H1 (cell line): ENCODE results near the gene VIPR2. TPM values are rescaled to one million over a fixed set of nuclear protein-coding genes. Genes with fewer than 3 reads are reported as not detected.

Source experiments
- CTCF ChIA-PET: fragments of 300-600 bp; sonication (Branson Sonifier 250); formaldehyde crosslinking; loops from one replicate; lab custom pipeline; 2021; ENCODE audit not compliant: partially characterized antibody; lab: Charles Lee
- POLR2A ChIA-PET: fragments of 300-600 bp; sonication (Branson Sonifier 250); formaldehyde crosslinking; loops from one replicate; lab custom pipeline; 2021; ENCODE audit warnings: inconsistent platforms; ENCODE audit not compliant: partially characterized antibody; lab: Charles Lee
- DNase-seq, 2 experiments: peaks; one replicate each; pipeline versions ENCODE4 v3.0.0 to v3.0.0-alpha.2; 2010 to 2022; ENCODE audit warnings: low spot score in 2 of 2, low read depth in 1 of 2, mixed read lengths in 1 of 2
- FAIRE-seq: peaks from 2 replicates; lab custom pipeline; 2011; peaks lifted over from hg19 to GRCh38; lab: Jason Lieb, UNC
- H2AFZ ChIP-seq: 2 replicates; pipeline ENCODE4 v1.8.1; 2012; ENCODE audit warnings: low read length, inconsistent platforms
- H2AK5ac ChIP-seq: 2 replicates; pipeline ENCODE4 v1.6.1; 2013; ENCODE audit warnings: low read depth, low read length
- H2BK120ac ChIP-seq: replicated peaks from 2 replicates; pipeline ENCODE3; 2013; ENCODE audit warnings: low read depth, low read length, inconsistent platforms
- H2BK12ac ChIP-seq: 2 replicates; pipeline ENCODE4 v1.6.1; 2013; ENCODE audit warnings: low read depth, low read length
- H2BK15ac ChIP-seq: 2 replicates; pipeline ENCODE4 v1.6.1; 2013; ENCODE audit warnings: low read length
- H2BK20ac ChIP-seq: 2 replicates; pipeline ENCODE4 v1.6.1; 2013; ENCODE audit warnings: low read length
- H2BK5ac ChIP-seq: 2 replicates; pipeline ENCODE4 v1.6.1; 2013; ENCODE audit warnings: low read depth, low read length
- H3K14ac ChIP-seq: 2 replicates; pipeline ENCODE4 v1.6.1; 2013; ENCODE audit warnings: inconsistent platforms; ENCODE audit not compliant: insufficient read length
- H3K18ac ChIP-seq: 2 replicates; pipeline ENCODE4 v1.6.1; 2013; ENCODE audit warnings: low read length; ENCODE audit errors: extremely low read depth
- H3K23ac ChIP-seq: 2 replicates; pipeline ENCODE4 v1.6.1; 2013; ENCODE audit warnings: inconsistent platforms; ENCODE audit not compliant: insufficient read length
- H3K23me2 ChIP-seq: 2 replicates; pipeline ENCODE4 v1.6.1; 2013; ENCODE audit warnings: low read depth, low read length
- H3K27ac ChIP-seq: 2 replicates; pipeline ENCODE4 v1.6.1; 2011; ENCODE audit warnings: low read depth, low read length, inconsistent platforms
- H3K27me3 ChIP-seq, 4 experiments: replicated peaks in 1 of 4; 1 replicate in 1 of 4; 2 replicates in 3 of 4; pipeline versions ENCODE4 v1.6.1 to v1.8.1; 2011 to 2013; ENCODE audit warnings: low read length in 3 of 4, mild to moderate bottlenecking in 3 of 4, inconsistent platforms in 2 of 4, mixed read lengths in 2 of 4, moderate library complexity in 1 of 4; ENCODE audit not compliant: control insufficient read depth in 3 of 4, insufficient read depth in 3 of 4; ENCODE audit errors: extremely low read depth in 1 of 4
- H3K36me3 ChIP-seq, 4 experiments: 2 replicates each; pipeline versions ENCODE4 v1.6.1 to v1.8.1; 2011 to 2013; ENCODE audit warnings: mild to moderate bottlenecking in 4 of 4, low read length in 3 of 4, moderate library complexity in 2 of 4, control low read depth in 1 of 4, inconsistent platforms in 1 of 4; ENCODE audit not compliant: insufficient read depth in 4 of 4, control insufficient read depth in 2 of 4
- H3K4ac ChIP-seq: replicated peaks from 2 replicates; pipeline ENCODE3; 2013; ENCODE audit warnings: low read length, low read depth, mixed read lengths, inconsistent platforms; ENCODE audit not compliant: insufficient read length
- H3K4me1 ChIP-seq, 4 experiments: replicated peaks in 1 of 4; 1 replicate in 1 of 4; 2 replicates in 3 of 4; pipeline versions ENCODE4 v1.6.1 to v1.8.1; 2011 to 2013; ENCODE audit warnings: low read length in 3 of 4, inconsistent platforms in 2 of 4, mixed read lengths in 1 of 4; ENCODE audit not compliant: insufficient read depth in 4 of 4, control insufficient read depth in 3 of 4
- H3K4me2 ChIP-seq, 2 experiments: 2 replicates each; pipeline versions ENCODE4 v1.6.1 to v1.8.1; 2011 to 2013; ENCODE audit warnings: low read depth in 2 of 2, low read length in 2 of 2, control low read depth in 1 of 2, inconsistent platforms in 1 of 2, mild to moderate bottlenecking in 1 of 2; ENCODE audit not compliant: insufficient read depth in 1 of 2
- H3K4me3 ChIP-seq, 4 experiments: fragments of 200-600, 300-600 bp in 1 of 4; sonication (generic), shearing (Covaris generic), sonication (Bioruptor Twin) in 1 of 4; 2 replicates each; pipeline versions ENCODE4 v1.5.1 to v1.8.1; 2011 to 2016; ENCODE audit warnings: low read length in 4 of 4, low read depth in 3 of 4, control low read depth in 2 of 4, inconsistent platforms in 2 of 4, mild to moderate bottlenecking in 2 of 4, mixed read lengths in 1 of 4, moderate library complexity in 1 of 4; ENCODE audit not compliant: insufficient read depth in 2 of 4; ENCODE audit errors: extremely low read depth in 1 of 4
- H3K56ac ChIP-seq: replicated peaks from 2 replicates; pipeline ENCODE3; 2013; ENCODE audit warnings: low read depth, mild to moderate bottlenecking, mixed read lengths, low read length, inconsistent platforms; ENCODE audit not compliant: insufficient read length
- H3K79me1 ChIP-seq: 2 replicates; pipeline ENCODE4 v1.6.1; 2013; ENCODE audit warnings: low read depth, low read length, control low read depth
- H3K79me2 ChIP-seq, 2 experiments: 2 replicates each; pipeline versions ENCODE4 v1.6.1 to v1.8.1; 2012 to 2013; ENCODE audit warnings: low read length in 2 of 2, mild to moderate bottlenecking in 2 of 2, inconsistent platforms in 1 of 2; ENCODE audit not compliant: insufficient read depth in 2 of 2, control insufficient read depth in 1 of 2
- H3K9ac ChIP-seq, 4 experiments: replicated peaks in 1 of 4; 1 replicate in 1 of 4; 2 replicates in 3 of 4; pipeline versions ENCODE4 v1.6.1 to v1.8.1; 2011 to 2013; ENCODE audit warnings: low read depth in 3 of 4, low read length in 3 of 4, control low read depth in 2 of 4, mild to moderate bottlenecking in 2 of 4, moderate library complexity in 2 of 4, inconsistent platforms in 1 of 4; ENCODE audit errors: extremely low read depth in 1 of 4
- H3K9me3 ChIP-seq, 2 experiments: 2 replicates each; pipeline versions ENCODE4 v1.6.1 to v1.8.1; 2012 to 2013; ENCODE audit warnings: mild to moderate bottlenecking in 2 of 2, moderate library complexity in 2 of 2, control low read depth in 1 of 2, inconsistent platforms in 1 of 2, low read depth in 1 of 2, low read length in 1 of 2, mixed read lengths in 1 of 2; ENCODE audit not compliant: insufficient read depth in 2 of 2
- H4K20me1 ChIP-seq, 2 experiments: replicated peaks in 1 of 2; 2 replicates each; pipeline versions ENCODE3 to v1.8.1; 2011 to 2013; ENCODE audit warnings: inconsistent platforms in 2 of 2, low read length in 2 of 2, mild to moderate bottlenecking in 1 of 2; ENCODE audit not compliant: insufficient read depth in 2 of 2, control insufficient read depth in 1 of 2
- H4K5ac ChIP-seq: 2 replicates; pipeline ENCODE4 v1.6.1; 2013; ENCODE audit warnings: low read length, low read depth, mixed read lengths, inconsistent platforms; ENCODE audit not compliant: insufficient read length
- H4K8ac ChIP-seq: 2 replicates; pipeline ENCODE4 v1.8.0; 2013; ENCODE audit warnings: mild to moderate bottlenecking, moderate library complexity, low read length, inconsistent platforms; ENCODE audit not compliant: insufficient read depth; ENCODE audit errors: extremely low read depth
- H4K91ac ChIP-seq: replicated peaks from 2 replicates; pipeline ENCODE3; 2013; ENCODE audit warnings: low read length, mixed read lengths, inconsistent platforms; ENCODE audit not compliant: insufficient read length
- CBX5 ChIP-seq: fragments of 300-800, 300-1000 bp; sonication (generic); IDR thresholded peaks from 2 replicates; pipeline ENCODE4 v1.7.1; 2016; ENCODE audit warnings: antibody characterized with exemption, low read length, low read depth
- CBX8 ChIP-seq: fragments of 300-800, 300-1000 bp; sonication (generic); IDR thresholded peaks from 2 replicates; pipeline ENCODE4 v1.7.1; 2016; ENCODE audit warnings: low read depth, low read length, borderline replicate concordance
- CREB1 ChIP-seq: IDR thresholded peaks from 2 replicates; pipeline ENCODE4 v1.6.1; 2012; ENCODE audit warnings: inconsistent platforms
- GABPA ChIP-seq: IDR thresholded peaks from 2 replicates; pipeline ENCODE4 v1.6.1; 2011; ENCODE audit warnings: mild to moderate bottlenecking, low read length, moderate library complexity, borderline replicate concordance; ENCODE audit not compliant: insufficient read depth
- JUN ChIP-seq: IDR thresholded peaks from 2 replicates; pipeline ENCODE4 v1.6.1; 2011; ENCODE audit warnings: low read depth, mild to moderate bottlenecking, improper control_type of control experiment, low read length
- KDM5A ChIP-seq: fragments of 200-600 bp; IDR thresholded peaks from 2 replicates; pipeline ENCODE4 v1.7.1; 2012; ENCODE audit warnings: mild to moderate bottlenecking, low read length, inconsistent platforms, mixed read lengths
- POU5F1 ChIP-seq: IDR thresholded peaks from 2 replicates; pipeline ENCODE4 v1.6.1; 2011; ENCODE audit warnings: low read depth, mild to moderate bottlenecking, low read length, moderate library complexity
- RAD21 ChIP-seq, 2 experiments: IDR thresholded peaks in 1 of 2; conservative IDR thresholded peaks in 1 of 2; 2 replicates each; pipeline ENCODE4 v1.6.1; 2011; ENCODE audit warnings: low read depth in 2 of 2, low read length in 2 of 2, improper control_type of control experiment in 1 of 2, inconsistent platforms in 1 of 2, mild to moderate bottlenecking in 1 of 2, moderate library complexity in 1 of 2
- RBBP5 ChIP-seq: IDR thresholded peaks from 2 replicates; pipeline ENCODE4 v1.7.1; 2012; ENCODE audit warnings: low read depth, mild to moderate bottlenecking, inconsistent platforms, low read length, moderate library complexity, borderline replicate concordance
- SAP30 ChIP-seq: fragments of 300-600 bp; sonication (generic); IDR thresholded peaks from 2 replicates; pipeline ENCODE4 v1.7.1; 2012; ENCODE audit warnings: low read length, moderate library complexity, mild to moderate bottlenecking, inconsistent platforms; ENCODE audit not compliant: insufficient read depth, insufficient replicate concordance
- SIRT6 ChIP-seq: IDR thresholded peaks from one replicate; pipeline ENCODE4 v1.7.1; 2012; ENCODE audit warnings: low read length, inconsistent platforms
- SIX5 ChIP-seq: IDR thresholded peaks from 2 replicates; pipeline ENCODE4 v1.6.1; 2011; ENCODE audit warnings: mild to moderate bottlenecking, low read depth, low read length
- SP1 ChIP-seq: IDR thresholded peaks from 2 replicates; pipeline ENCODE4 v1.6.1; 2011; ENCODE audit warnings: low read depth, low read length
- TAF1 ChIP-seq: IDR thresholded peaks from 2 replicates; pipeline ENCODE4 v1.6.1; 2011; ENCODE audit warnings: mild to moderate bottlenecking, low read depth, low read length
- TBP ChIP-seq: IDR thresholded peaks from 2 replicates; pipeline ENCODE4 v1.6.1; 2011; ENCODE audit warnings: low read depth, low read length, improper control_type of control experiment
- TCF12 ChIP-seq: IDR thresholded peaks from 2 replicates; pipeline ENCODE4 v1.6.1; 2011; ENCODE audit warnings: low read depth, mild to moderate bottlenecking, low read length
- WGBS, 2 experiments: shearing (Covaris generic) in 1 of 2; methylation state at CpG; one replicate each; pipeline versions ENCODE4 v1.1.6 to v1.1.7; 2013 to 2015; ENCODE audit warnings: low lambda C conversion rate in 2 of 2, mixed read lengths in 2 of 2, inconsistent platforms in 1 of 2, low coverage in 1 of 2, missing lambda C conversion rate in 1 of 2; ENCODE audit not compliant: insufficient replicate concordance in 2 of 2, insufficient coverage in 1 of 2, insufficient read length in 1 of 2; ENCODE audit errors: extremely low coverage in 1 of 2, missing lambda C conversion rate in 1 of 2; 5-methylcytosine and 5-hydroxymethylcytosine counted together
- polyA plus RNA-seq, 7 experiments: library from polyadenylated mRNA; depleted of rRNA in 3 of 7; stranded (reverse) in 5 of 7; unstranded in 2 of 7; fragments of >200 nt in 5 of 7; fragments of 200-250 nt in 2 of 7; gene quantifications; 1 replicate in 5 of 7; 2 replicates in 1 of 7; 4 replicates in 1 of 7; pipeline versions ENCODE4 v1.2.1 to v1.2.3, GENCODE V29; 2011 to 2013; ENCODE audit warnings: missing spikeins in 2 of 7, mixed read lengths in 2 of 7
- total RNA-seq: library from RNA; stranded (reverse); fragmentation: NEBNext Ultra II Directional; extraction: Animal tissue kit (Norgen Biotek cat#: 25700); gene quantifications from 2 replicates; pipeline ENCODE4 v1.2.1, GENCODE V29; 2021

The VIPR2 gene
- total and polyA plus RNA-seq, 2 of the 8 experiments (the other 6 are each of a cell fraction or from before 2014, with no cell fraction given), result 2.4 to 6.3 TPM

DNA sequence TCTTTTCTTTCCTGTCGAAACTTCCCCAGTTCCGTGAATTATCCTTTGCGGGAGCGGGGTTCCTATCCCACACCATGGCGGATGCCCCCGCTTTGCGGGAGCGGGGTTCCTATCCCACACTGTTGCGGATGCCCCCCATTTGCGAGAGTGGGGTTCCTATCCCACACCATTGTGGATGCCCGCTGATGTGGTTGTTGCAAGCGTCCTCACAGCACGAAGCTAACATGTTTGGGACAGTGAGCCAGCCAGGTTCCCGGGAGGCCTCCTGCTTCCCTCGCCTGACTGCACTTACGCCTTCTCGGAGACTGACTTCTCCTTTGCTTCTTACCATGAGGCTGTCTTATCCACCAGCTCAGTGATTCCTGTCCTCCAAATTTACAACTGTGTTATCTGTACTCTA is 134.7 kb downstream of the VIPR2 start:
- Histone ChIP-seq H2BK20ac (no peak overlapping the region), H3K4me2 (no peak overlapping the region), H3K9ac (no peak overlapping the region), H3K4me3 (no peak overlapping the region), H3K36me3 (no peaks in the 10 kb centered on the region), H4K91ac (no peak overlapping the region), H4K20me1 (no peaks in the 10 kb centered on the region), H3K14ac (no peak overlapping the region), H3K27me3 (no peaks in the 10 kb centered on the region), H2BK120ac (no peak overlapping the region), H3K27ac (no peak overlapping the region), H3K23ac (no peak overlapping the region), H3K4ac (no peak overlapping the region), H3K4me1 (peaks cover 0 to 2% (median 0%) of the 10 kb centered on the region in 4 experiments; a peak in 1 of 7 replicates), H3K56ac (no peak overlapping the region), H3K9me3 (no peaks in the 10 kb centered on the region), H3K79me1 (no peaks in the 10 kb centered on the region), H4K5ac (no peak overlapping the region), H2BK12ac (0 out of 2 replicates have a peak overlapping the region, but pooled peaks have one; percentile 27), H4K8ac (no peak overlapping the region), H3K79me2 (no peaks in the 10 kb centered on the region), H3K23me2 (peaks cover 5% of the 10 kb centered on the region; the same call in 1 of the 2 replicates), H2BK15ac (no peak overlapping the region), H2AFZ (no peak overlapping the region), H2BK5ac (no peak overlapping the region), H3K18ac (no peak overlapping the region), H2AK5ac (no peak overlapping the region)
- DNase-seq (no peak), FAIRE-seq (no peak)
- ChIA-PET POLR2A (no interaction called here), CTCF (interaction anchor here (1.1 to 1.7 kb wide), 4 partner anchors 10 to 33 kb away, joined by 3 to 5 read pairs (median 4); no protein-coding TSS in a partner anchor)
- TF ChIP-seq CBX5, result no peak
- no peak for TF ChIP-seq SAP30
- no peak for TF ChIP-seq KDM5A
- TF ChIP-seq TAF1, result no peak
- TF ChIP-seq JUN, result no peak
- TF ChIP-seq TCF12, result no peak
- TF ChIP-seq SIX5, result no peak
- no peak for TF ChIP-seq SIRT6
- TF ChIP-seq SP1, result no peak
- no peak for TF ChIP-seq TBP
- no peak for TF ChIP-seq RBBP5
- TF ChIP-seq CBX8, result no peak
- no peak for TF ChIP-seq GABPA
- no peak for TF ChIP-seq POU5F1
- no peak for TF ChIP-seq RAD21 (IDR thresholded peaks at IDR 0.05 in 1 of 2, conservative IDR thresholded peaks at IDR 0.05 in 1 of 2; ENCODE audit: low read depth in 2 of 2, low read length in 2 of 2)
- TF ChIP-seq CREB1, result no peak
- 92% methylated on average over 17 of the region's 17 CpGs; no CpG with 5 or more reads in 1 of the 2 experiments for WGBS, 2 experiments
